SK-N-SH treated with all-trans-retinoic acid at 6 μM for 48 hours (cell line): ENCODE results near the gene TMEM178B.

Source experiments
- ATAC-seq: fragments of 200-7000 bp; cut with Tn5 transposase; 3 replicates; pipeline ENCODE4 v1.9.1; 2020; ENCODE audit warnings: mild to moderate bottlenecking, moderate library complexity
- BACH2 ChIP-seq: fragments of 250-450 bp; sonication (Bioruptor Pico); IDR thresholded peaks from 2 replicates; pipeline ENCODE4 v1.9.0; 2021; ENCODE audit warnings: mild to moderate bottlenecking, borderline replicate concordance
- CSDC2 ChIP-seq: fragments of 250-450 bp; sonication (Bioruptor Pico); IDR thresholded peaks from 2 replicates; pipeline ENCODE4 v1.5.0; 2020; ENCODE audit warnings: mild to moderate bottlenecking, moderate library complexity
- ESRRG ChIP-seq: fragments of 250-450 bp; sonication (Bioruptor Pico); IDR thresholded peaks from 2 replicates; pipeline ENCODE4 v1.6.1; 2021; ENCODE audit warnings: mild to moderate bottlenecking
- ISL1 ChIP-seq: fragments of 250-450 bp; sonication (Bioruptor Pico); IDR thresholded peaks from 2 replicates; pipeline ENCODE4 v2.1.2; 2022; ENCODE audit warnings: mild to moderate bottlenecking, moderate library complexity
- OSR1 ChIP-seq: fragments of 250-450 bp; sonication (Bioruptor Pico); IDR thresholded peaks from 2 replicates; pipeline ENCODE4 v1.8.0; 2022; ENCODE audit warnings: moderate library complexity, mild to moderate bottlenecking, inconsistent platforms
- SNAI2 ChIP-seq: fragments of 250-450 bp; sonication (Bioruptor Pico); IDR thresholded peaks from 2 replicates; pipeline ENCODE4 v1.5.0; 2020; ENCODE audit warnings: mild to moderate bottlenecking, moderate library complexity
- TCF4 ChIP-seq: fragments of 250-450 bp; sonication (Bioruptor Pico); IDR thresholded peaks from 2 replicates; pipeline ENCODE4 v1.8.0; 2021; ENCODE audit warnings: mild to moderate bottlenecking, moderate library complexity, borderline replicate concordance
- TOX ChIP-seq: fragments of 250-450 bp; sonication (Bioruptor Pico); IDR thresholded peaks from 2 replicates; pipeline ENCODE4 v1.8.0; 2021; ENCODE audit warnings: mild to moderate bottlenecking, moderate library complexity, borderline replicate concordance
- ZC3H10 ChIP-seq: fragments of 250-450 bp; sonication (Bioruptor Pico); IDR thresholded peaks from 2 replicates; pipeline ENCODE4 v1.5.1; 2021; ENCODE audit warnings: mild to moderate bottlenecking, moderate library complexity
- ZFP3 ChIP-seq: fragments of 250-450 bp; sonication (Bioruptor Pico); IDR thresholded peaks from 2 replicates; pipeline ENCODE4 v1.5.0; 2020; ENCODE audit warnings: mild to moderate bottlenecking, moderate library complexity
- ZFP30 ChIP-seq: fragments of 450-650 bp; formaldehyde crosslinking; IDR thresholded peaks from 2 replicates; pipeline ENCODE4 v1.5.0; 2022; ENCODE audit warnings: mild to moderate bottlenecking, moderate library complexity
- ZNF565 ChIP-seq: fragments of 450-650 bp; formaldehyde crosslinking; conservative IDR thresholded peaks from 2 replicates; pipeline ENCODE4 v1.5.0; 2020; ENCODE audit warnings: low read depth, mild to moderate bottlenecking, moderate library complexity
- ZNF8 ChIP-seq: fragments of 450-650 bp; formaldehyde crosslinking; IDR thresholded peaks from 2 replicates; pipeline ENCODE4 v1.5.0; 2020; ENCODE audit warnings: mild to moderate bottlenecking, moderate library complexity
- TF ChIP-seq, protein P1 (sequence below): fragments of 250-450 bp; sonication (Bioruptor Pico); IDR thresholded peaks from 2 replicates; pipeline ENCODE4 v1.5.1; 2020; ENCODE audit warnings: low read depth, mild to moderate bottlenecking, moderate library complexity
- TF ChIP-seq, protein P2 (sequence below): fragments of 250-450 bp; sonication (Bioruptor Pico); IDR thresholded peaks from 2 replicates; pipeline ENCODE4 v1.5.0; 2020; ENCODE audit warnings: mild to moderate bottlenecking, moderate library complexity
- TF ChIP-seq, protein P3 (sequence below): fragments of 250-450 bp; sonication (Bioruptor Pico); IDR thresholded peaks from 2 replicates; pipeline ENCODE4 v1.8.0; 2020; ENCODE audit warnings: mild to moderate bottlenecking, moderate library complexity, borderline replicate concordance
- TF ChIP-seq, protein P4 (sequence below): fragments of 250-450 bp; sonication (Bioruptor Pico); IDR thresholded peaks from 2 replicates; pipeline ENCODE4 v1.8.0; 2021; ENCODE audit warnings: low read depth, mild to moderate bottlenecking, moderate library complexity, borderline replicate concordance

The TMEM178B gene

DNA sequence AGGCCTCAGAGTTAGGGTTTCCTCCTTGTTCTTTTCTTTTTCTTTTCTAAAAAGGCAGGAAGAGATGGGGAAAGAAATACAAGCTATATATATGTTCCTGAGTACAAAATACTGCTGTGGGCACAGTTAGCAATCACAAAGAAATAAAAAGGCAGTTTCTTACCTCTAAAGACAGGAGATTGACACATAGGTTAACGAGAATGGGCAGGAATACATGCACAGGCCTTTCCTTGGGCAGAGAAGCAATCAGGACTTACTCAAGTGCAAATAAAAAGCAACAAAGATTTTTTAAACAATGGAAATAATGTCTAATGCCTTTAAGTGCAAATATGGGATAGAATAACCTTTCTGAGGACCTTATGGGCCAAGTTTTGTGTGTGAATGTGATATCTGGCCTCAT lies 357.8 kb downstream of the TMEM178B start:
- TF ChIP-seq BACH2 (CRISPR knock-in tag) (no peak), SNAI2 (CRISPR knock-in tag) (no peak), CSDC2 (CRISPR knock-in tag) (no peak), ZC3H10 (CRISPR knock-in tag) (no peak), ESRRG (CRISPR knock-in tag) (no peak), TOX (CRISPR knock-in tag) (no peak), ZFP3 (CRISPR knock-in tag) (no peak)
- TF ChIP-seq, protein P1, sequence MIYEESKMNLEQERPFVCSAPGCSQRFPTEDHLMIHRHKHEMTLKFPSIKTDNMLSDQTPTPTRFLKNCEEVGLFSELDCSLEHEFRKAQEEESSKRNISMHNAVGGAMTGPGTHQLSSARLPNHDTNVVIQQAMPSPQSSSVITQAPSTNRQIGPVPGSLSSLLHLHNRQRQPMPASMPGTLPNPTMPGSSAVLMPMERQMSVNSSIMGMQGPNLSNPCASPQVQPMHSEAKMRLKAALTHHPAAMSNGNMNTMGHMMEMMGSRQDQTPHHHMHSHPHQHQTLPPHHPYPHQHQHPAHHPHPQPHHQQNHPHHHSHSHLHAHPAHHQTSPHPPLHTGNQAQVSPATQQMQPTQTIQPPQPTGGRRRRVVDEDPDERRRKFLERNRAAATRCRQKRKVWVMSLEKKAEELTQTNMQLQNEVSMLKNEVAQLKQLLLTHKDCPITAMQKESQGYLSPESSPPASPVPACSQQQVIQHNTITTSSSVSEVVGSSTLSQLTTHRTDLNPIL (CRISPR knock-in tag) = no peak
- TF ChIP-seq, protein P2, sequence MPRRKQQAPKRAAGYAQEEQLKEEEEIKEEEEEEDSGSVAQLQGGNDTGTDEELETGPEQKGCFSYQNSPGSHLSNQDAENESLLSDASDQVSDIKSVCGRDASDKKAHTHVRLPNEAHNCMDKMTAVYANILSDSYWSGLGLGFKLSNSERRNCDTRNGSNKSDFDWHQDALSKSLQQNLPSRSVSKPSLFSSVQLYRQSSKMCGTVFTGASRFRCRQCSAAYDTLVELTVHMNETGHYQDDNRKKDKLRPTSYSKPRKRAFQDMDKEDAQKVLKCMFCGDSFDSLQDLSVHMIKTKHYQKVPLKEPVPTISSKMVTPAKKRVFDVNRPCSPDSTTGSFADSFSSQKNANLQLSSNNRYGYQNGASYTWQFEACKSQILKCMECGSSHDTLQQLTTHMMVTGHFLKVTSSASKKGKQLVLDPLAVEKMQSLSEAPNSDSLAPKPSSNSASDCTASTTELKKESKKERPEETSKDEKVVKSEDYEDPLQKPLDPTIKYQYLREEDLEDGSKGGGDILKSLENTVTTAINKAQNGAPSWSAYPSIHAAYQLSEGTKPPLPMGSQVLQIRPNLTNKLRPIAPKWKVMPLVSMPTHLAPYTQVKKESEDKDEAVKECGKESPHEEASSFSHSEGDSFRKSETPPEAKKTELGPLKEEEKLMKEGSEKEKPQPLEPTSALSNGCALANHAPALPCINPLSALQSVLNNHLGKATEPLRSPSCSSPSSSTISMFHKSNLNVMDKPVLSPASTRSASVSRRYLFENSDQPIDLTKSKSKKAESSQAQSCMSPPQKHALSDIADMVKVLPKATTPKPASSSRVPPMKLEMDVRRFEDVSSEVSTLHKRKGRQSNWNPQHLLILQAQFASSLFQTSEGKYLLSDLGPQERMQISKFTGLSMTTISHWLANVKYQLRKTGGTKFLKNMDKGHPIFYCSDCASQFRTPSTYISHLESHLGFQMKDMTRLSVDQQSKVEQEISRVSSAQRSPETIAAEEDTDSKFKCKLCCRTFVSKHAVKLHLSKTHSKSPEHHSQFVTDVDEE (CRISPR knock-in tag) = no peak

DNA sequence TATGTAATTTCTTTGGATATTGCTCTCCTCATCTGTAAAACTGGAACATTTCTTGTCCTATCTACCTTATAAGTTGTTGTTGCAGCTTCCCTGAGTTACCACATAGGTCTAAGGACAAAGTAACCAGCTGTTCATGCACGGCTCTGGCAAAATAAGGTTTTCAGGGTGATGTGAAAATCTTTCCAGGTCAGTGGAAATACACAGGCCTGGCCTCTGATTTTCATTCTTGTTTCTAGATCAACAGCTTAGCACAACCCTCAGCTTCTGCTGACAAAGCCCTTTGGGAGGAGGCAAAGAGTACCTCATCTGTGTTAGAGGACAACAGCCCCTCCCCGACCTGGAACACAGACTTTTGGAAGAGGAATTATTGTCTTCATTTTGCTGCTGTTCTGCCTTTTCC lies 359.8 kb downstream of the TMEM178B start:
- TF ChIP-seq, protein P2 (CRISPR knock-in tag) = no peak
- ATAC-seq = no peak

More for the DNA sequence above, 357.8 kb downstream of the TMEM178B start:
- no peak for ATAC-seq

DNA sequence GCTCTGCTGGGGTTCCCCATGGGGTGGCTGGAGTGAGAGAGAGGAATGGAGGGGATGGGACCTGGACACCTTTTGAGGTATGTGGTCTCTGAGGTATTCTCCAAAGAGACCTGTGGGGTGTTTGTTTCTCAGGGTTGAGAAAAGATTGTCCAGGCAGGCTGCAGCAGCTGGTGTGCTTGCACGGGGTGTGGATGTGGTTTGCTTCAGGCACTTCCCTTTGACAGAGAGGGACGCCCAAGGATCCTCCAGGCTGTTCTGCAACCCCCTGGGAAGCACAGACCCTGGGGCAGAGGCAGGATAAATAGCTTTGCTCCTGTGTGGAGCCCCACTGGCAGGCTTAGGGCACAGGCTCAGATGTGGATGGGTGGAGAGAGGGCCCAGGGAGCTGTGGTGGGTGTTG lies 362.3 kb downstream of the TMEM178B start:
- ATAC-seq = no peak
- TF ChIP-seq ZNF565 (CRISPR knock-in tag) (no peak), ZNF8 (CRISPR knock-in tag) (no peak), TCF4 (CRISPR knock-in tag) (no peak), CSDC2 (CRISPR knock-in tag) (no peak), ZFP3 (CRISPR knock-in tag) (no peak), ESRRG (CRISPR knock-in tag) (no peak), OSR1 (CRISPR knock-in tag) (no peak), SNAI2 (CRISPR knock-in tag) (no peak), ZFP30 (CRISPR knock-in tag) (no peak), ISL1 (CRISPR knock-in tag) (no peak)
- TF ChIP-seq, protein P1 (CRISPR knock-in tag) = no peak
- TF ChIP-seq, protein P3, sequence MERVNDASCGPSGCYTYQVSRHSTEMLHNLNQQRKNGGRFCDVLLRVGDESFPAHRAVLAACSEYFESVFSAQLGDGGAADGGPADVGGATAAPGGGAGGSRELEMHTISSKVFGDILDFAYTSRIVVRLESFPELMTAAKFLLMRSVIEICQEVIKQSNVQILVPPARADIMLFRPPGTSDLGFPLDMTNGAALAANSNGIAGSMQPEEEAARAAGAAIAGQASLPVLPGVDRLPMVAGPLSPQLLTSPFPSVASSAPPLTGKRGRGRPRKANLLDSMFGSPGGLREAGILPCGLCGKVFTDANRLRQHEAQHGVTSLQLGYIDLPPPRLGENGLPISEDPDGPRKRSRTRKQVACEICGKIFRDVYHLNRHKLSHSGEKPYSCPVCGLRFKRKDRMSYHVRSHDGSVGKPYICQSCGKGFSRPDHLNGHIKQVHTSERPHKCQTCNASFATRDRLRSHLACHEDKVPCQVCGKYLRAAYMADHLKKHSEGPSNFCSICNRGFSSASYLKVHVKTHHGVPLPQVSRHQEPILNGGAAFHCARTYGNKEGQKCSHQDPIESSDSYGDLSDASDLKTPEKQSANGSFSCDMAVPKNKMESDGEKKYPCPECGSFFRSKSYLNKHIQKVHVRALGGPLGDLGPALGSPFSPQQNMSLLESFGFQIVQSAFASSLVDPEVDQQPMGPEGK (CRISPR knock-in tag) = no peak
- TF ChIP-seq, protein P4, sequence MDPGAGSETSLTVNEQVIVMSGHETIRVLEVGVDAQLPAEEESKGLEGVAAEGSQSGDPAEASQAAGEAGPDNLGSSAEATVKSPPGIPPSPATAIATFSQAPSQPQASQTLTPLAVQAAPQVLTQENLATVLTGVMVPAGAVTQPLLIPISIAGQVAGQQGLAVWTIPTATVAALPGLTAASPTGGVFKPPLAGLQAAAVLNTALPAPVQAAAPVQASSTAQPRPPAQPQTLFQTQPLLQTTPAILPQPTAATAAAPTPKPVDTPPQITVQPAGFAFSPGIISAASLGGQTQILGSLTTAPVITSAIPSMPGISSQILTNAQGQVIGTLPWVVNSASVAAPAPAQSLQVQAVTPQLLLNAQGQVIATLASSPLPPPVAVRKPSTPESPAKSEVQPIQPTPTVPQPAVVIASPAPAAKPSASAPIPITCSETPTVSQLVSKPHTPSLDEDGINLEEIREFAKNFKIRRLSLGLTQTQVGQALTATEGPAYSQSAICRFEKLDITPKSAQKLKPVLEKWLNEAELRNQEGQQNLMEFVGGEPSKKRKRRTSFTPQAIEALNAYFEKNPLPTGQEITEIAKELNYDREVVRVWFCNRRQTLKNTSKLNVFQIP (CRISPR knock-in tag) = no peak
- TF ChIP-seq, protein P2 (CRISPR knock-in tag) = no peak
